ENCODE results near the gene KCTD19. TPM values are rescaled to one million over a fixed set of nuclear protein-coding genes. Genes with fewer than 3 reads are reported as not detected.

Gene KCTD19
- total RNA-seq, 1 experiment from 2014 or later, result not detected

DNA sequence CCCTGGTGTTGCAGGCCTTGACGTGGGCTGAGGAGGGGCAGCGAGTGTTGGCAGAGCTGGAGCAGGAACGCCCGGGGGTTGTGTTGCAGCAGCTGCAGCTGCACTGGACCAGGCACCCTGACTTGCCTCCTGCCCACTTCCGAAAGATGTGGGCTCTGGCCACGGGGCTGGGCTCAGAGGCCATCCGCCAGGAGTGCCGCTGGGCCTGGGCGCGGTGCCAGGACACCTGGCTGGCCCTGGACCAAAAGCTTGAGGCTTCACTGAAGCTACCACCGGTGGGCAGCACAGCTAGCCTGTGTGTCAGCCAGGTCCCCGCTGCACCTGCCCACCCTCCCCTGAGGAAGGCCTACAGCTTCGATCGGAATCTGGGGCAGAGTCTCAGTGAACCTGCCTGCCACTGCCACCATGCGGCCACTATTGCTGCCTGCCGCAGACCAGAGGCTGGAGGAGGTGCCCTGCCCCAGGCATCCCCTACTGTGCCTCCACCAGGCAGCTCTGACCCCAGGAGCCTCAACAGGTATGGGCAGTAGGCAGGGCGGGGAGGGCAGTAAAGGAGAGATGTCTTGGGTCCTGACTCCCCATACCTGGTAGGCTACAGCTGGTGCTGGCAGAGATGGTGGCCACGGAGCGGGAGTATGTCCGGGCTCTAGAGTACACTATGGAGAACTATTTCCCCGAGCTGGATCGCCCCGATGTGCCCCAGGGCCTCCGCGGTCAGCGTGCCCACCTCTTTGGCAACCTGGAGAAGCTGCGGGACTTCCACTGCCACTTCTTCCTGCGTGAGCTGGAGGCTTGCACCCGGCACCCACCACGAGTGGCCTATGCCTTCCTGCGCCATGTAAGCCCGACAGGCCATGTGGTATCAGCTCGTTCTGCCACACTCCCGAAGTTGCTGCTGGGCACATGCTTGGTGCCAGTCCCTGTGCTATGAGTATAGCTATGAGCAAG is 41.6 kb downstream of the KCTD19 start:
- DNase-seq (ENCODE audit: extremely low read depth, low read depth), result peak; percentile 47

DNA sequence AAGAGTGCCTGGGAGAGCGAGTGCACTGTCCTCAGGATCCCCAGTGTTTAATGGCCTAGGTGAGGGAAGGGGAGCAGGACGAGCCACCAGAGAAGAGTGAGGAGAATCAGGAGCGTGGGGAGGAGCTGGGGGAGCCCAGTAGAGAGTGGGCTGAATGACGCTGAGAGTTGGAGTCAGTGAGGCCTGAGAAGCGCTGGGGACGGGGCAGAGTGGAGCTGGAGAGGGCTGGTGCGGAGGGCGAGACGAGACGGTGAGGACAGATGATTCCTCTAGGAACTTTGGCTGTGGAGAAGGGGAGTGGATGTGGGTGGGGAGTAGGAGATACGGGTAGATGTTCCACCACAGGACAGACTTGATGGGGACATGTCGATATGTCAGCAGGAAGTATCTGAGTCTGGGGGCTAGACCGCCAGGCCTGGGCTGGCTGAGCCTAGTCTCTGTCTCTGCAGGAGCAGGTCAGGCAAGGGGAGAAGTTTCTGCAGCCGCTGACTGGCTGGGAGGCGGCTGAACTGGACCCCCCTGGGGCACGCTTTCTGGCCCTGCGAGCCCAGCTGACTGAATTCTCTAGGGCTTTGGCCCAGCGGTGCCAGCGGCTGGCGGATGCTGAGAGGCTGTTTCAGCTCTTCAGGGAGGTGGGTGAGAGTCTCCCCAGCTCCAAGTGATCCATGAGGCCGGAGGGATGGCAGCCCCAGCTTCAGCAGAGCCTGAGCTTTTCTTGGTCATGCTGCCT is 42.5 kb downstream of the KCTD19 start:
- DNase-seq (ENCODE audit: extremely low read depth, low read depth), result no peak

DNA sequence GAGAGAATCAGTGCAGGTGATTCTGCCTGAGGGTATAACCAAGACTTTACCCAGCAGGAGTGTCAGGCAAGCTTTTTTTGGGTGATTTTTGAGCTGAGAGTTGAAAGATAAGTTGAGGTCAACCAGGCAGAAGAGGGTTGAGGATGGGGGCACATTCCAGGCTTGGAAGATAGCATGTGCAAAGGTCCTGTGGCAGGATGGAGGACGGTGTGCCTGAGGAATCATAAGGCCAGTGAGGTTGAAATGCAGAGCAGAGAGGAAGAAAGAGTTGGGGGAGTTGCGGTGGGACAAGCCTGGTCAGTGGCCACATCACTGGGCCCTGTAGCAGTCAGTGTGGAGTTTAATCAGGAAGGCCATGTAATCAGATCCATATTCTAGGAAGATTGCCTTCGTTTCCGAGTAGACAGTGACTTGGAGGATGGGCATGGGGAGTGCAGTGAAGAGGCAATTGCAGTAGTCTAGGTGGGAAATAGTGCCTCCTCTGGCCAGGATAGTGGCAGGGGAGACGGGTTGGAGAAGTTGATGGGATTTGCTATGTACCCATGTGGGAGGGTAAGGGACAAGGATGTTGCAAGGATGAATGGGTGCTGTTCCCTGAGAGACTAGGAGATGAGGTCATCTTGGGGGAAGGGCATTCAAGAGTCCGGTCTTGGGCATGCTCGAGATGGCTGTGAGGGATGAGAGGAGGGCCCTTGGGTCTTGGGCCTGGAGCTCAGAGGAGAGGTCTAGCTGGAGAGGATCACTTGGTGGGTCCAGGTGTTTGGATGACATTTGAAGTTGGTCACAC is 43.3 kb downstream of the KCTD19 start:
- DNase-seq (ENCODE audit: extremely low read depth, low read depth), result no peak

DNA sequence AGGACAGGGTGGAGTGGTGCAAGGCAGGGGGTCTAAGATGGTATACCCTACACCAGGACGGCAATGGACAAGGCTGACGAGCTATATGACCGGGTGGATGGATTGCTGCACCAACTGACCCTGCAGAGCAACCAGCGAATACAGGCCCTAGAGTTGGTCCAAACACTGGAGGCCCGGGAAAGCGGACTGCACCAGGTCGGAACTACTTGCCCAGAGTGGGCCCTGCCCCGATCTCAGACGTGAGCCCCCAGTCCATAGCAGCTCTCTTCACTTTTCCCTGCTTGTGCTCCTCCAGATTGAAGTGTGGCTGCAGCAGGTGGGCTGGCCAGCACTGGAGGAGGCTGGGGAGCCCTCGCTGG is 44.1 kb downstream of the KCTD19 start:
- no peak for DNase-seq (ENCODE audit: extremely low read depth, low read depth)

DNA sequence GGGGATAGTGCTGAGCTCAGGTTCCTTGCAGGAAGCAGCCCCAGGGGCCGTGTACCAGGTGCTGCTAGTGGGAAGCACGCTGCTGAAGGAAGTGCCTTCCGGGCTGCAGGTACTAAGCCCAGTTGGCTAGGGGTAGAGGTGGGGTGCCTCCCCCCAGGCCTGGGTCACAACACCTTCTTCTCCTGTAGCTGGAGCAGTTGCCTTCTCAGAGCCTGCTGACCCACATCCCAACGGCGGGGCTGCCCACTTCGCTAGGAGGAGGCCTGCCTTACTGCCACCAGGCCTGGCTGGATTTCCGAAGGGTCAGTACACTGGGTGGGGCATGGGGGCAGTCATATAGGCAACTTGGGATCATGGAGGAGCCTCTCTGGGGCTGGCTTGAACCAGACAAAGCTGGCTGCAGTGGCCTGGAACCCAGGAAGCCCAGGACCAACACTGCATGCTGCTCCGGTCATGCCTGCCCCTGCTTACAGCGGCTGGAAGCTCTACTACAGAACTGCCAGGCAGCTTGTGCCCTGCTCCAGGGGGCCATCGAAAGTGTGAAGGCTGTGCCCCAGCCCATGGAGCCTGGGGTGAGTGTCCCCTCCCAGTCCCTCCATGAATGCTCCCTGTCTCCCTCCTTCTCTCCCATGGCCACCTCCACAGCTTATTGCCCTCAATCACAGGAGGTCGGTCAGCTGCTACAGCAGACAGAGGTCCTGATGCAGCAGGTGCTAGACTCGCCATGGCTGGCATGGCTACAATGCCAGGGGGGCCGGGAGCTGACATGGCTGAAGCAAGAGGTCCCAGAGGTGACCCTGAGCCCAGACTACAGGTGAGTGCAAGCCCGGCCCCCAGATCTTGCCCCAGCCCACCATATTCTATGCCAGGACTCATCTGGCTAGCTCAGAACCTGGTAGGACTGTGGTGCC is 44.8 kb downstream of the KCTD19 start:
- no peak for DNase-seq (ENCODE audit: extremely low read depth, low read depth)

DNA sequence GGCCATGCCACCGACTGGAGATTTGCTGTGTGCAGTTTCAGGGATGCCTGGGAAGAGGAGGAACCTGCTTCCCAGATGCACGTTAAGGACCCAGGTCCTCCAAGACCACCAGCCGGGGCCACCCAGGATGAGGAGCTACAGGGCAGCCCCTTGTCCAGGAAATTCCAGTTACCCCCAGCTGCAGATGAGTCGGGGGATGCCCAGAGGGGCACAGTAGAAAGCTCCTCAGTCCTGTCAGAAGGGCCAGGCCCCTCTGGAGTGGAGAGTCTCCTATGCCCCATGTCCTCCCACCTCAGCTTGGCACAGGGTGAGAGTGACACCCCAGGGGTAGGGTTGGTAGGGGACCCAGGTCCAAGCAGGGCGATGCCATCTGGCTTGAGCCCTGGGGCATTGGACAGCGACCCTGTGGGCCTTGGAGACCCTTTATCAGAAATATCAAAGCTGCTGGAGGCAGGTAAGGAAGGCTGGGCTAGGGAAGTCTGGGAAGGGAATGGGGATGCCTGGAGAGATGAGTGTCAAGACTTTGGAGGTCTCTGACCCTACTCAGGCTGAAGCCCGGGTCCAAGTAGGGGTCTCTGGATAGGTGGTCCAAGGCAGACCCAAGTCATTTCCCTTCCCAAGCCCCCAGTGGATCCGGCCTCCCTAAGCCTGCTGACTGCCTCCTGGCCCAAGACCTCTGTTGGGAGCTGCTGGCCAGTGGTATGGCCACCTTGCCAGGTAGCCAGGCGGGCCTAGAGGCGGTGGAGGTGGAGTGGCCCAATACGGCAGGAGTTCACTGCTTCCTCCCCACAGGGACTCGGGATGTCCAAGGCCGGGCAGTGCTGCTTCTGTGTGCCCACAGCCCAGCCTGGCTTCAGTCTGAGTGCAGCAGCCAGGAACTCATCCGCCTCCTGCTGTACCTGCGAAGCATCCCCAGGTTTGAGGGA is 46.2 kb downstream of the KCTD19 start:
- DNase-seq (ENCODE audit: extremely low read depth, low read depth), result no peak

DNA sequence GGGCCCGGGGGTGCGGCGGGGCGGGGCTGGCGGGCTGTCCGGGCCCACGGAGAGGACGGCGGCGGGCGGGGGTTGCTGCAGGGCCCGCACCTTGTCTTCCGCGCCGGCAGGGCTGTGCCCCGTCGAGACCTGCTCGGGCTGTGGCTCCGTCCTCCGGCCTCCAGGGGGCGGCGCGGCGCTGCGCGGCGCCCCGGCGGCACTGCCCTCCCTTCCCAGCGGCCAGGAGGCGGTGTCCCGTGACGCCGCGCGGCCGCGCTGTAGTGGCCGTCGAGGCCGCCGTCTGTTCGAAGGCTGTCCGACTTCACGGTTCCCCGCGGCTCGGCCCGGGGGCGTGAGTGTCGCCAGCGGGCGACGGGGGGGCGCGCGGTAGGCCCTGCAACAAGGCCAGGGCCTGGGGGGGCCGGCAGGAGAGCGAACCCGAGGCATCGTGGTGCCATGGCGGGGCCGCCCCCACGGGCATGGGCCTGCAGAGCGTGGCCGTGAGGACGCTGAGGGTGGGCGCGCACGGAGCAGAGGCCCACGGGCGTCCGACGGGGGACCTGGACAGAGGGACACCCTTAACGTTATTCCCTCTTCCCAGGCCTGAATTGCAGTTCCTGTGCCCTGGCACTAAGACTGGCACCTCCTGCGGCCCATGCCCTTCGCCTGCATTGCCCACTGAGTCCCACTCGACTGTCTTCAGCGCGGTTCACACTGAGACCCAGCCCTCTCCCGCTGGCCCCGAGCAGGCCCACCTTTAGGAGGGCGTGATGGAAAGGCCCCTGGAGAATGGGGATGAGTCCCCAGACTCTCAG is 47.0 kb downstream of the KCTD19 start, which contains the start of gene PLEKHG4:
Gene PLEKHG4, plus strand, starts transcription at position 237 of the 794 bp plus-strand sequence. Its CDS starts 513 bp downstream, at position 750.
- peak; percentile 82 for DNase-seq (ENCODE audit: extremely low read depth, low read depth)

DNA sequence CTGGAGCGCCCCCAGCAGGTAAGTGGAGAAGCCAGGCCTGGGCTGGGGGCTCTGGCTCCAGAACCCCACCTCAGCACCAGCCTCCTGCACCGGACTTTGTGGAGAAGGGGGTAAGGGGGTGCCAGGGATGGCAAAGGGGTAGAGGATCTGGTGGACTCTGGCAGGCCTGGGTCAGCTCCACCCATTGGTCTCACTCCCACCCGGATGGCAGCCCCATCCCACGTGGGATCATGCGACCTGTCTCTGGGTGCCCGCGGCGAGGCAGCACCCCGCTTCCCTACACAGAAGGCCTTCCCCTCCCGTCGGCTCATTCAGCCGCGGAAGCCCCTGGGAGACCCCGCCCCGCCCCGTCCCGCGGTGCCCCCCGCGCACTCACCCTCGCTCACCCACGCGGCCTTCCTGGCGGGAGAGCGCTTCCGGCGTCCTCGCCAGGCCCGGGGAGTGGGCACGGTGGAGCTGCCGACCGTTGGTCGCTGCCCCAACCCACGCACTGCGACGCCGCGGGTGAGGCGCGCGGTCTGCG is 47.7 kb downstream of the KCTD19 start:
- DNase-seq (ENCODE audit: extremely low read depth, low read depth), result no peak

DNA sequence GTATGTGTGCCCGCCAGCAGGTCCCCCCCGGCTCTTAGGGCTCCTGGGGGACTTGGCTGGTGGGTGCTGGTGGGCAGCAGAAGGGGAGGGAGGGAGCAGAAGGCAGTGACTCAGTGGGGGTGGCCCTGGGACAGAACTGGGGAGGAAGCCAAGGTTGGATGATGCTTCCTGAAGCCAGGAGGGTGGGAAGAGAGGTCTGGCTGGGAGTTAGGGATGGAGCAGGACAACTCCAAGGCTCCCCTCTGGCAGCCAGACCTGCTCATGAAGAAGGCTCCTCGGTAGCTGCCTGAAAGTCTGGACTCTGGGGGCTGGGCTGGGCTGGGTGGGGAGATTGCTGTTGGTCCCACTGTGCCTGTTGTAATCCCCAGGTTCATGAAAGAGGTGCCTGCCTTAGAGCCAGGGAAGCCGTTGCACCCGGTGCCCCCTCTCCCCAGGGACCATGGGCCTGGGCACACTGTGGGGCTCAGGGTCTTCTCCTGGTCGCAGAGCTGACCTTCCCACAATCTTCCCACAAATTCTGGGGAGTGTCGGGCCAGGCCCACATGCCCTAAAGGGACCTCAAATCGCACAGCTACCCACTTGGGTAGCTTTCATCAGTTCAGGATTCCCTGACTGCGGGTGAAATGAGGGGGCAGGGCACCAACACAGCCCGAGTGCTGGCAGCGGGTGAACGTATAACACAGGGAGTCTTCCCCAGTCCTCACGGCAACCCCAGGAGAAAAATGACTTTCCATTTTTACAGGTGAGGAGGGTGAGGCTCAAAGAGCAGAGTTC is 48.4 kb downstream of the KCTD19 start:
- peak; percentile 26 for DNase-seq (ENCODE audit: extremely low read depth, low read depth)

DNA sequence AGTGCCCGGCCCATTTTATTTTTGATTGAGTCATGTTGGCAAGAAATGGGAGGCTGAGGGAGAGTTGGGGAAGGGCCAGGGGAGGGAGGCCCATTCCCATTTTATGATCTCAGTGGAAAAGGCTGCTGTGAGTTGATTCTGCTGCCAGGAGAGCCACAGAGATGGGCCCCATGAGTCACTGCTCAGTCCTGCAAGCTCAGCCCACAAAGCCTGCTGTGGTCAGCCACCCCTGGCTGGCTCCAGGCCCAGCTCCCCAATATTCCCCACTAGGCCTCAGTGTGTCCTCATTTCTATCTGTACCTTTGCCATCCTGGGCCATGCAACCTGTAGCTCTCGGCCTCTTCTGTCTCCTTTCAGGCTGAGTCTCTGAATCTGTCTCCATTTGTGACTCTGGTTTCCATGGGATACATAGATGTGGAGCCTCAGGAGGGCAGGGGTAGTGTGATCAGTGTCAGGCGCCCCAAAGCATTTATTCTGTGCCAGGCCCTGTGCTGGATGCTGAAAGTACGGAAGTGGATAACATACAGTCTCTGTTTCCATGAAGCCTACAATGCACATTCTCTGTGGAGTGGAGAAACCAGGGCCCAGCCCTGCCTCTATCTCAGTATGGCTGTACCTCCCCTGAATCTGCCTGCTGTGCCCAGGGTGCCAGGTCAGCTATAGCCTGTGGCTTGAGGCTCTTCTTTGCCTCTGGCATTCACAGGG is 49.1 kb downstream of the KCTD19 start:
- DNase-seq (ENCODE audit: extremely low read depth, low read depth), result no peak

DNA sequence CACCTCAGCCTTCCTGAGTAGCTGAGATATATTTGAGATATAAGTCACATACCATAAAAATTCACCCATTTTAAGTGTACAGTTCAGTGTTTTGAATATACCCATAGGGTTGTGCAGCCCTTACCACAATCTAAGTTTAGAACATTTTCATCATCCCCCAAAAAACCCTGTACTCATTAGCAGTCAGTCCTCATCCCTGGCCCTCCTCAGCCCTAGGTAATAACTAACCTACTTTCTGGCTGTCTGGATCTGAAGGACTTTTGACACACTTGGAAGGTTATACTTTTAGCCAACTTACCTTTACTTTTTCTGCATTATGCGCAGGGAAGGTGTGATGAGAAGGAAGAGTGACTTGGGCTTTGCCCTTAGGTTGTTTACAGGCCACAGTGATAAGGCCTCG is 51.2 kb downstream of the KCTD19 start:
- no peak for DNase-seq (ENCODE audit: extremely low read depth, low read depth)

DNA sequence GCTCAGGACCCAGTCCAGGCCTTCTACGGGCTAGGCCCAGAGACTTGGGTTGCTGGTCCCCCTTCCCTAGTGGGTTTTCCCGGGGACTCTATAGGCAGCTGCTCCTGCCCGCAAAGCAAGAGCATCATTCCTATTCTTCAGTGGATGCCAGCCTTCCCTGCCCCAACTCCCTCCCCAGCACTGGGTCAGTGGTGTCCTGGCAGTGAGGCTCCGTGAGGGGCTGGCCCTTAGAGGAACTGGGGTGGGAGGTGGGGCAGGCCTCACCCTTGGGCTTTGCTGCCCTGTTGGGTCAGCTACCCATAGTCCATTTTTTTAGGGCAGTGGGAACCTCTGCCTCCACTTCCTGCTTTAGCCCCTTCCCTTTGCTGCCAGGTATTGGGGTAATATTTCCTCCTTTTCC is 55.1 kb downstream of the KCTD19 start:
- DNase-seq (ENCODE audit: extremely low read depth, low read depth), result no peak

DNA sequence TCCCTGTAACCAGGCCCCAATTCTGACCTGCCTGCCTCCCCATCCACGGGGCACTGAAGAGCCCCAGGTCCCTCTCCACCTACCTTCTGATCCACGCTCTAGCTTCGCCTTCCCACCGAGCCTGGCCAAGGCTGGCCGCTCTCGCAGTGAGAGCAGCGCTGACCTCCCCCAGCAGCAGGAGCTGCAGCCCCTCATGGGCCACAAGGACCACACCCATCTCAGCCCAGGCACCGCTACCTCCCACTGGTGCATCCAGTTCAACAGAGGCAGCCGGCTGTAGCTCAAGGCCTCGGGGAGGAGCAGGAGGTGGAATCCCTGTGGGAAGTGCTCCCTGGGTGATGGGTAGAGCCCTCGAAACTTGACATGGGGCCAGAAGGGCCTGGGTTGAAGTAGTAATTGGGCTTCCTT is 55.6 kb downstream of the KCTD19 start:
- no peak for DNase-seq (ENCODE audit: extremely low read depth, low read depth)

DNA sequence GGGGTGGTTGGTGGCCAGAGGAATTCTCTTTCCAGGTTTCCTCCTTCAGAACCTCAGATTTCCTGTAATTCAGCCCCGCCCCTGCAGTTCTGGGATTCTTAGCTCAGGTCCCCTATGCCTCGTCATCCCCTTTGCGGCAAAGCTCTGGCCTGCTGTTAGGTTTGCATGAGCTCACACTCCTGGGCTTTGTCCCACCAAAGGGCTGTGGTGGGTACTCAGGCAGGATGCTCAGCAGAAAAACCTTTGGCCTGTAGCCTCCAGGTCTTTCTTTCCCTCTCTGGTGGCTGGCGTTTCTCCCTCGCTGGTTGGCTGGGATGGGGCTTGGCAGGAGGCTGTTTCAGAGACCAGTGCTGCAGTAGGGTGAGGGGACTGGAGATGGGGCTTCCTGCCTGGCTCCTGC is 56.8 kb downstream of the KCTD19 start:
- no peak for DNase-seq (ENCODE audit: extremely low read depth, low read depth)

DNA sequence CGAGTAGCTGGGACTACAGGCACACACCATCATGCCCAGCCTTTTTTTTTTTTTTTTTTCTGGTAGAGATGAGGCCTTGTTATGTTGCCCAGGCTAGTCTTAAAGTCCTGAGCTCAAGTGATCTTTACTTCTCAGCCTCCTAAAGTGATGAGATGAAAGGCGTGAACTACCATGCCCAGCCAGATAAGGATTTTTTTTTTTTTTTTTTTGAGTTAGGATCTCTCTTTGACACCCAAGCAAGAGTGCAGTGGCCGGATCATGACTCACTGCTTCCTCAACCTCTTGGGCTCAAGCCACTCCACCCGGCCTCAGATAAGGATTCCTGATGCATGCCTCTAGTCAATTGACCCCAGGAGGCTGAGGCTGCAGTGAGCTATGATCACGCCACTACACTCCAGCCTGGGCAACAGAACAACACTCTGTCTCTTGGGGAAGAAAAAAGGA is 58.4 kb downstream of the KCTD19 start:
- no peak for DNase-seq (ENCODE audit: extremely low read depth, low read depth)

DNA sequence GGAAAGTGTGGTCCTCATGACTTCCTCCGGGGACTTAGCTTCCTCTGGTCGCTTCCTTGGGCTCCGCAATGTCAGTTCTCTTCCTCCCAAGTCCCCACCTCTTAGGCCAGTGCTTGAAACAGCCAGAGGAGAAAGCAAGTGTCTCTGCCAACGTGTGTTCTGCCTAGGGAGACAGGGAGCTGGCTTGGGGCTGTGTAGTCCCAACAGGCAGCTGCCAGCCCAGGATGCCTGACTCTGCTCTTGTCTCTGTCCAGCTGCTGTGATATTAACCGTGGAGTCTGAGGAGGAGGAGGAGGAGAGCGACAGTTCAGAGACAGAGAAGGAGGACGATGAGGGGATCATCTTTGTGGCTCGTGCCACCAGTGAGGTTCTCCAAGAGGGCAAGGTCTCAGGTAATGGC is 60.7 kb downstream of the KCTD19 start:
- no peak for DNase-seq (ENCODE audit: extremely low read depth, low read depth)
